ENCODE measurements around the gene MLLT3.

DNA sequence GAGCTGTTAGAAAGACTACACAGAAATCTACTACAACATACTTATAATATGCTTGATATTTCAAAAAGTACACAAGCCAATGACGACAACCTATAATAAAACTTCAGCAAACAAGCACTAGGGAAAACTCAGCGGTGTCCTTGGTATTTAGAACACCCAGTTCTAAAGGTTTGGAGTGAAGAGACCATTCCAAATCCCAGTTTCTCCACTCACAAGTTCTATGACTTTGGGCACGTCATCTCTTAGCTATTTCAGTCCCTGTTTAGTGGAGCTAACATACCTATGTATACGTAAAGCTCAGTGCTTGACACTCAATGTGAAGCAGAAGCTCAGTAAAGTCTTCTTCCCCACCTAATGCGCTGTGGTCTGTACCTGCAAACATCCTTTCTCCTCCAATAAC, 52.8 kb downstream of the MLLT3 start:
- TF ChIP-seq, protein P1, sequence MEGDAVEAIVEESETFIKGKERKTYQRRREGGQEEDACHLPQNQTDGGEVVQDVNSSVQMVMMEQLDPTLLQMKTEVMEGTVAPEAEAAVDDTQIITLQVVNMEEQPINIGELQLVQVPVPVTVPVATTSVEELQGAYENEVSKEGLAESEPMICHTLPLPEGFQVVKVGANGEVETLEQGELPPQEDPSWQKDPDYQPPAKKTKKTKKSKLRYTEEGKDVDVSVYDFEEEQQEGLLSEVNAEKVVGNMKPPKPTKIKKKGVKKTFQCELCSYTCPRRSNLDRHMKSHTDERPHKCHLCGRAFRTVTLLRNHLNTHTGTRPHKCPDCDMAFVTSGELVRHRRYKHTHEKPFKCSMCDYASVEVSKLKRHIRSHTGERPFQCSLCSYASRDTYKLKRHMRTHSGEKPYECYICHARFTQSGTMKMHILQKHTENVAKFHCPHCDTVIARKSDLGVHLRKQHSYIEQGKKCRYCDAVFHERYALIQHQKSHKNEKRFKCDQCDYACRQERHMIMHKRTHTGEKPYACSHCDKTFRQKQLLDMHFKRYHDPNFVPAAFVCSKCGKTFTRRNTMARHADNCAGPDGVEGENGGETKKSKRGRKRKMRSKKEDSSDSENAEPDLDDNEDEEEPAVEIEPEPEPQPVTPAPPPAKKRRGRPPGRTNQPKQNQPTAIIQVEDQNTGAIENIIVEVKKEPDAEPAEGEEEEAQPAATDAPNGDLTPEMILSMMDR (IDR thresholded peaks at IDR 0.05 in 8 of 11, conservative IDR thresholded peaks at IDR 0.05 in 3 of 11) = no peak
- TF ChIP-seq POLR2AphosphoS5 (IDR thresholded peaks at IDR 0.05) = no peak

All from spleen (tissue), 7 donors.